ENCODE data around the gene PSMF1. TPM values are rescaled to one million over a fixed set of nuclear protein-coding genes. Genes with fewer than 3 reads are reported as not detected.

The PSMF1 gene
- total and polyA plus RNA-seq, 2 experiments from 2014 or later, result 73.7 to 84.2 TPM

GRCh38 chr20:1169224-1169623, 50.8 kb downstream of the PSMF1 start:
- Histone ChIP-seq H3K4me1 (ENCODE audit: insufficient read depth) (no peaks in the 10 kb centered on the region), H3K27ac (ENCODE audit: low read depth) (no peak overlapping the region), H3K27me3 (ENCODE audit: insufficient read depth) (no peaks in the 10 kb centered on the region), H3K4me2 (no peak overlapping the region), H4K20me1 (replicated peaks; ENCODE audit: insufficient read depth) (peaks cover 8% of the 10 kb centered on the region), H3K79me2 (replicated peaks; ENCODE audit: insufficient read depth) (no peaks in the 10 kb centered on the region), H3K4me3 (no peak overlapping the region), H3K36me3 (ENCODE audit: insufficient read depth) (peaks cover 14% of the 10 kb centered on the region), H2AFZ (no peak overlapping the region), H3K9me2 (ENCODE audit: insufficient read depth) (no peaks in the 10 kb centered on the region), H3F3A (replicated peaks; ENCODE audit: low read depth) (no peaks in the 10 kb centered on the region)
- ATAC-seq (no peak), DNase-seq (ENCODE audit: low spot score) (no peak)
- Mint-ChIP-seq H3K36me3 (ENCODE audit: low read depth) (peaks cover 48% of the 10 kb centered on the region), H3K27ac (no peak overlapping the region), H3K27me3 (ENCODE audit: insufficient read depth, low read depth, poor library complexity) (no peaks in the 10 kb centered on the region), H3K4me1 (no peaks in the 10 kb centered on the region), H3K4me3 (no peak overlapping the region), H3K9me3 (no peaks in the 10 kb centered on the region)
- TF ChIP-seq CTCF (conservative IDR thresholded peaks at IDR 0.05; ENCODE audit: low read depth in 2 of 2) (no peak), NANOG (IDR thresholded peaks at IDR 0.05; ENCODE audit: borderline replicate concordance) (no peak), POLR2AphosphoS5 (IDR thresholded peaks at IDR 0.05; ENCODE audit: low read depth) (no peak), EZH2phosphoT487 (IDR thresholded peaks at IDR 0.05; ENCODE audit: unreplicated experiment) (no peak), ZNF331 (CRISPR knock-in tag; IDR thresholded peaks at IDR 0.05; ENCODE audit: low read depth) (no peak), ZNF114 (CRISPR knock-in tag; IDR thresholded peaks at IDR 0.05) (no peak), JUNB (IDR thresholded peaks at IDR 0.05; ENCODE audit: unreplicated experiment) (no peak), ETS1 (IDR thresholded peaks at IDR 0.05) (no peak), EZH2 (IDR thresholded peaks at IDR 0.05; ENCODE audit: low read depth, unreplicated experiment) (no peak), STAT1 (IDR thresholded peaks at IDR 0.05; ENCODE audit: unreplicated experiment) (no peak), ZNF462 (CRISPR knock-in tag; IDR thresholded peaks at IDR 0.05) (no peak), CREB1 (CRISPR knock-in tag; IDR thresholded peaks at IDR 0.05; ENCODE audit: low read depth) (no peak)
- TF ChIP-seq, protein P1, sequence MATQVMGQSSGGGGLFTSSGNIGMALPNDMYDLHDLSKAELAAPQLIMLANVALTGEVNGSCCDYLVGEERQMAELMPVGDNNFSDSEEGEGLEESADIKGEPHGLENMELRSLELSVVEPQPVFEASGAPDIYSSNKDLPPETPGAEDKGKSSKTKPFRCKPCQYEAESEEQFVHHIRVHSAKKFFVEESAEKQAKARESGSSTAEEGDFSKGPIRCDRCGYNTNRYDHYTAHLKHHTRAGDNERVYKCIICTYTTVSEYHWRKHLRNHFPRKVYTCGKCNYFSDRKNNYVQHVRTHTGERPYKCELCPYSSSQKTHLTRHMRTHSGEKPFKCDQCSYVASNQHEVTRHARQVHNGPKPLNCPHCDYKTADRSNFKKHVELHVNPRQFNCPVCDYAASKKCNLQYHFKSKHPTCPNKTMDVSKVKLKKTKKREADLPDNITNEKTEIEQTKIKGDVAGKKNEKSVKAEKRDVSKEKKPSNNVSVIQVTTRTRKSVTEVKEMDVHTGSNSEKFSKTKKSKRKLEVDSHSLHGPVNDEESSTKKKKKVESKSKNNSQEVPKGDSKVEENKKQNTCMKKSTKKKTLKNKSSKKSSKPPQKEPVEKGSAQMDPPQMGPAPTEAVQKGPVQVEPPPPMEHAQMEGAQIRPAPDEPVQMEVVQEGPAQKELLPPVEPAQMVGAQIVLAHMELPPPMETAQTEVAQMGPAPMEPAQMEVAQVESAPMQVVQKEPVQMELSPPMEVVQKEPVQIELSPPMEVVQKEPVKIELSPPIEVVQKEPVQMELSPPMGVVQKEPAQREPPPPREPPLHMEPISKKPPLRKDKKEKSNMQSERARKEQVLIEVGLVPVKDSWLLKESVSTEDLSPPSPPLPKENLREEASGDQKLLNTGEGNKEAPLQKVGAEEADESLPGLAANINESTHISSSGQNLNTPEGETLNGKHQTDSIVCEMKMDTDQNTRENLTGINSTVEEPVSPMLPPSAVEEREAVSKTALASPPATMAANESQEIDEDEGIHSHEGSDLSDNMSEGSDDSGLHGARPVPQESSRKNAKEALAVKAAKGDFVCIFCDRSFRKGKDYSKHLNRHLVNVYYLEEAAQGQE (IDR thresholded peaks at IDR 0.05; ENCODE audit: unreplicated experiment), result no peak
